Muscle of arm (tissue), 12 donors: Measurements from ENCODE around the gene ACP1. TPM values are rescaled to one million over a fixed set of nuclear protein-coding genes. Genes with fewer than 3 reads are reported as not detected.

ENCODE experiments used
- DNase-seq: peaks from one replicate; pipeline ENCODE4 v3.0.0-alpha.2; 2013
- polyA plus RNA-seq, 12 donors: library from polyadenylated mRNA; unstranded; fragments of 120-200 nt; gene quantifications; one replicate each; pipeline ENCODE4 v1.2.1, GENCODE V29; 2013; ENCODE audit not compliant: insufficient read length in 12 of 12

ACP1 gene
- polyA plus RNA-seq, 12 donors, result 83.1 to 116 (median 102) TPM; not detected in 1

- no peak for DNase-seq
Measured at GRCh38 chr2:278312-278926, 13.7 kb downstream of the ACP1 start.

- DNase-seq, result no peak
Measured at GRCh38 chr2:278927-279320, 14.2 kb downstream of the ACP1 start.

- no peak for DNase-seq
Measured at GRCh38 chr2:279366-279765, 14.6 kb downstream of the ACP1 start.

- no peak for DNase-seq
Measured at GRCh38 chr2:279956-280649, 15.4 kb downstream of the ACP1 start.

- no peak for DNase-seq
Measured at GRCh38 chr2:280650-281110, 15.9 kb downstream of the ACP1 start.

GRCh38 chr2:281381-281780 is 16.6 kb downstream of the ACP1 start:
- no peak for DNase-seq

- DNase-seq, result no peak
Measured at GRCh38 chr2:282371-283263, 17.9 kb downstream of the ACP1 start.

- DNase-seq, result no peak
Measured at GRCh38 chr2:283996-284794, 19.4 kb downstream of the ACP1 start.

GRCh38 chr2:284896-285492 is 20.2 kb downstream of the ACP1 start:
- DNase-seq, result no peak

- DNase-seq, result no peak
Measured at GRCh38 chr2:285531-285930, 20.8 kb downstream of the ACP1 start.

- no peak for DNase-seq
Measured at GRCh38 chr2:286035-286434, 21.3 kb downstream of the ACP1 start.

GRCh38 chr2:286774-287392 is 22.1 kb downstream of the ACP1 start:
- no peak for DNase-seq

GRCh38 chr2:287471-287885 is 22.7 kb downstream of the ACP1 start:
- peak; percentile 31 for DNase-seq

GRCh38 chr2:287911-288757 is 23.4 kb downstream of the ACP1 start, which contains the start of gene ALKAL2:
ALKAL2 (minus strand) TSS chr2:288091; CDS start chr2:287835, 256 bp downstream.
- DNase-seq, result no peak

- DNase-seq, result no peak
Measured at GRCh38 chr2:288758-289361, 24.1 kb downstream of the ACP1 start.

GRCh38 chr2:289362-290089 is 24.8 kb downstream of the ACP1 start:
- peak; percentile 17 for DNase-seq

- peak; percentile 86 for DNase-seq
Measured at GRCh38 chr2:290090-290722, 25.5 kb downstream of the ACP1 start.

GRCh38 chr2:295090-295489 is 30.3 kb downstream of the ACP1 start:
- DNase-seq, result no peak
